Activated T-helper 2 cell treated with anti-CD3 and anti-CD28 coated beads, Interferon-gamma antibody, Interleukin-2, Interleukin-4, amounts not matched to agents 10 μg/mL and 5 μg/mL and 100 μg/mL, durations not matched to agents 14 hours and 24 hours and 36 hours (primary cell): ENCODE results near the gene MMP23B. TPM values are rescaled to one million over a fixed set of nuclear protein-coding genes. Genes with fewer than 3 reads are reported as not detected.

Experiments
- DNase-seq: peaks from one replicate; pipeline ENCODE4 v3.0.0; 2021; ENCODE audit warnings: low spot score
- H3K27ac Mint-ChIP-seq: one replicate; pipeline ENCODE4 v1.8.0; 2021; ENCODE audit warnings: mixed read lengths
- H3K27me3 Mint-ChIP-seq: one replicate; pipeline ENCODE4 v1.8.0; 2021; ENCODE audit warnings: low read depth, mixed read lengths
- H3K36me3 Mint-ChIP-seq: one replicate; pipeline ENCODE4 v1.8.0; 2021; ENCODE audit warnings: low read depth, mixed read lengths
- H3K4me1 Mint-ChIP-seq: one replicate; pipeline ENCODE4 v1.8.0; 2021; ENCODE audit warnings: low read depth, mixed read lengths
- H3K4me3 Mint-ChIP-seq: one replicate; pipeline ENCODE4 v1.8.0; 2021; ENCODE audit warnings: low read depth, mild to moderate bottlenecking, moderate library complexity, mixed read lengths
- H3K9me3 Mint-ChIP-seq: one replicate; pipeline ENCODE4 v1.8.0; 2021; ENCODE audit warnings: mixed read lengths
- intact Hi-C: fragments of 100-400 bp; cut with micrococcal nuclease; formaldehyde crosslinking; loops from one replicate; pipeline ENCODE4 v1.15.1; 2023
- total RNA-seq: library from RNA; stranded (reverse); gene quantifications from 2 replicates; pipeline ENCODE4 v1.2.3, GENCODE V29; 2022

MMP23B gene
- total RNA-seq, 1 donor from 2014 or later: 0.94 TPM

GRCh38 chr1:1606232-1606631, 25.7 kb upstream of the MMP23B start:
- H3K9me3 Mint-ChIP-seq: no peaks in the 10 kb centered on the region
- no peak overlapping the region for H3K4me3 Mint-ChIP-seq
- H3K27me3 Mint-ChIP-seq: no peaks in the 10 kb centered on the region
- H3K36me3 Mint-ChIP-seq: no peaks in the 10 kb centered on the region
- H3K4me1 Mint-ChIP-seq: peaks cover 6% of the 10 kb centered on the region
- no peak overlapping the region for H3K27ac Mint-ChIP-seq
- no peak for DNase-seq
- intact Hi-C loops: no loop called here

GRCh38 chr1:1609822-1610485, 22.0 kb upstream of the MMP23B start:
- H3K36me3 Mint-ChIP-seq: peaks cover 14% of the 10 kb centered on the region
- no peak for DNase-seq
- H3K4me3 Mint-ChIP-seq: no peak overlapping the region
- H3K9me3 Mint-ChIP-seq: no peaks in the 10 kb centered on the region
- H3K27me3 Mint-ChIP-seq: no peaks in the 10 kb centered on the region
- peaks cover 22% of the 10 kb centered on the region for H3K4me1 Mint-ChIP-seq
- H3K27ac Mint-ChIP-seq: no peak overlapping the region
- intact Hi-C loops: no loop called here

- H3K36me3 Mint-ChIP-seq: peaks cover 14% of the 10 kb centered on the region
- H3K4me3 Mint-ChIP-seq: no peak overlapping the region
- H3K27ac Mint-ChIP-seq: peak overlapping the region; percentile 40
Measured at GRCh38 chr1:1610796-1611195, 21.2 kb upstream of the MMP23B start.

GRCh38 chr1:1612104-1612400, 19.9 kb upstream of the MMP23B start:
- Mint-ChIP-seq H3K27me3 (no peaks in the 10 kb centered on the region), H3K4me3 (peak overlapping the region; percentile 9), H3K36me3 (peaks cover 14% of the 10 kb centered on the region), H3K27ac (no peak overlapping the region), H3K4me1 (peaks cover 21% of the 10 kb centered on the region), H3K9me3 (no peaks in the 10 kb centered on the region)
- DNase-seq: no peak
- intact Hi-C loops: no loop called here

More at GRCh38 chr1:1610796-1611195, 21.2 kb upstream of the MMP23B start:
- H3K27me3 Mint-ChIP-seq: no peaks in the 10 kb centered on the region
- peaks cover 23% of the 10 kb centered on the region for H3K4me1 Mint-ChIP-seq
- DNase-seq: no peak
- H3K9me3 Mint-ChIP-seq: no peaks in the 10 kb centered on the region
- intact Hi-C loops: no loop called here

- no peaks in the 10 kb centered on the region for H3K27me3 Mint-ChIP-seq
- peaks cover 17% of the 10 kb centered on the region for H3K36me3 Mint-ChIP-seq
- intact Hi-C loops: loop anchor here (2.0 kb wide), 2 partner anchors 39 to 45 kb away; partner anchors contain the start of genes CDK11B and SSU72
- H3K4me3 Mint-ChIP-seq: peak overlapping the region; percentile 96
- peaks cover 25% of the 10 kb centered on the region for H3K4me1 Mint-ChIP-seq
- peak overlapping the region; percentile 97 for H3K27ac Mint-ChIP-seq
- no peak for DNase-seq
- no peaks in the 10 kb centered on the region for H3K9me3 Mint-ChIP-seq
Measured at GRCh38 chr1:1613509-1614082, 18.4 kb upstream of the MMP23B start.

GRCh38 chr1:1614204-1614953, 17.6 kb upstream of the MMP23B start:
- no peaks in the 10 kb centered on the region for H3K9me3 Mint-ChIP-seq

GRCh38 chr1:1614954-1615255, 17.1 kb upstream of the MMP23B start:
- DNase-seq: no peak
- H3K36me3 Mint-ChIP-seq: peaks cover 17% of the 10 kb centered on the region
- peak overlapping the region; percentile 97 for H3K27ac Mint-ChIP-seq
- H3K27me3 Mint-ChIP-seq: no peaks in the 10 kb centered on the region
- peaks cover 25% of the 10 kb centered on the region for H3K4me1 Mint-ChIP-seq
- H3K4me3 Mint-ChIP-seq: peak overlapping the region; percentile 96
- intact Hi-C loops: loop anchor here (2.0 kb wide), 2 partner anchors 40 to 44 kb away; partner anchors contain the start of genes CDK11B and SSU72
- H3K9me3 Mint-ChIP-seq: no peaks in the 10 kb centered on the region

More at GRCh38 chr1:1614204-1614953, 17.6 kb upstream of the MMP23B start:
- peak; percentile 43 for DNase-seq
- peaks cover 17% of the 10 kb centered on the region for H3K36me3 Mint-ChIP-seq
- no peaks in the 10 kb centered on the region for H3K27me3 Mint-ChIP-seq
- intact Hi-C loops: loop anchor here (2.0 kb wide), 2 partner anchors 40 to 44 kb away; partner anchors contain the start of genes CDK11B and SSU72
- H3K4me3 Mint-ChIP-seq: peak overlapping the region; percentile 96
- peaks cover 25% of the 10 kb centered on the region for H3K4me1 Mint-ChIP-seq
- H3K27ac Mint-ChIP-seq: peak overlapping the region; percentile 97

GRCh38 chr1:1615256-1616044, 16.5 kb upstream of the MMP23B start, which contains the start of gene MIB2:
TSS of gene MIB2 (plus strand) at chr1:1615500. CDS start at chr1:1623453, 7,953 bp downstream.
- intact Hi-C loops: loop anchor here (2.0 kb wide), 2 partner anchors 41 to 43 kb away; partner anchors contain the start of genes CDK11B and SSU72
- peak; percentile 98 for DNase-seq
- Mint-ChIP-seq H3K36me3 (peaks cover 17% of the 10 kb centered on the region), H3K9me3 (no peaks in the 10 kb centered on the region), H3K27me3 (no peaks in the 10 kb centered on the region), H3K27ac (peak within 1 kb of the TSS; percentile 97), H3K4me1 (peaks cover 25% of the 10 kb centered on the region), H3K4me3 (peak within 1 kb of the TSS; percentile 96)

GRCh38 chr1:1616045-1616790, 15.8 kb upstream of the MMP23B start:
- Mint-ChIP-seq H3K9me3 (no peaks in the 10 kb centered on the region), H3K4me3 (peak overlapping the region; percentile 86), H3K4me1 (peaks cover 25% of the 10 kb centered on the region), H3K36me3 (peaks cover 17% of the 10 kb centered on the region), H3K27me3 (no peaks in the 10 kb centered on the region), H3K27ac (peak overlapping the region; percentile 71)
- DNase-seq: peak; percentile 40
- intact Hi-C loops: no loop called here

- no peak for DNase-seq
- intact Hi-C loops: no loop called here
- peaks cover 25% of the 10 kb centered on the region for H3K4me1 Mint-ChIP-seq
- no peaks in the 10 kb centered on the region for H3K9me3 Mint-ChIP-seq
- H3K27ac Mint-ChIP-seq: peak overlapping the region; percentile 22
- H3K36me3 Mint-ChIP-seq: peaks cover 17% of the 10 kb centered on the region
- H3K27me3 Mint-ChIP-seq: no peaks in the 10 kb centered on the region
- peak overlapping the region; percentile 86 for H3K4me3 Mint-ChIP-seq
Measured at GRCh38 chr1:1616838-1617237, 15.1 kb upstream of the MMP23B start.

GRCh38 chr1:1617516-1617915, 14.5 kb upstream of the MMP23B start:
- H3K27me3 Mint-ChIP-seq: no peaks in the 10 kb centered on the region
- intact Hi-C loops: no loop called here

GRCh38 chr1:1617925-1618324, 14.0 kb upstream of the MMP23B start:
- peak overlapping the region; percentile 86 for H3K4me3 Mint-ChIP-seq
- intact Hi-C loops: no loop called here
- H3K4me1 Mint-ChIP-seq: peaks cover 25% of the 10 kb centered on the region
- H3K36me3 Mint-ChIP-seq: peaks cover 13% of the 10 kb centered on the region
- H3K9me3 Mint-ChIP-seq: no peaks in the 10 kb centered on the region
- H3K27ac Mint-ChIP-seq: no peak overlapping the region
- DNase-seq: no peak
- H3K27me3 Mint-ChIP-seq: no peaks in the 10 kb centered on the region

More at GRCh38 chr1:1617516-1617915, 14.5 kb upstream of the MMP23B start:
- peak overlapping the region; percentile 86 for H3K4me3 Mint-ChIP-seq
- H3K9me3 Mint-ChIP-seq: no peaks in the 10 kb centered on the region
- peaks cover 25% of the 10 kb centered on the region for H3K4me1 Mint-ChIP-seq
- peaks cover 13% of the 10 kb centered on the region for H3K36me3 Mint-ChIP-seq
- no peak for DNase-seq
- H3K27ac Mint-ChIP-seq: peak overlapping the region; percentile 22
